GM21723 (cell line): ENCODE measurements around the gene PSMG2.
"Not testable (repeated sequence)": the region's sequence is repeated elsewhere in the genome, so short reads cannot be mapped to it uniquely, and the experiment has no call there.

ENCODE experiments used
- ATAC-seq: cut with Tn5 transposase; IDR thresholded peaks from one replicate; pipeline ENCODE4 v1.9.1; 2021; ENCODE audit warnings: mild to moderate bottlenecking, moderate library complexity; ENCODE audit not compliant: unreplicated experiment

PSMG2 gene

DNA sequence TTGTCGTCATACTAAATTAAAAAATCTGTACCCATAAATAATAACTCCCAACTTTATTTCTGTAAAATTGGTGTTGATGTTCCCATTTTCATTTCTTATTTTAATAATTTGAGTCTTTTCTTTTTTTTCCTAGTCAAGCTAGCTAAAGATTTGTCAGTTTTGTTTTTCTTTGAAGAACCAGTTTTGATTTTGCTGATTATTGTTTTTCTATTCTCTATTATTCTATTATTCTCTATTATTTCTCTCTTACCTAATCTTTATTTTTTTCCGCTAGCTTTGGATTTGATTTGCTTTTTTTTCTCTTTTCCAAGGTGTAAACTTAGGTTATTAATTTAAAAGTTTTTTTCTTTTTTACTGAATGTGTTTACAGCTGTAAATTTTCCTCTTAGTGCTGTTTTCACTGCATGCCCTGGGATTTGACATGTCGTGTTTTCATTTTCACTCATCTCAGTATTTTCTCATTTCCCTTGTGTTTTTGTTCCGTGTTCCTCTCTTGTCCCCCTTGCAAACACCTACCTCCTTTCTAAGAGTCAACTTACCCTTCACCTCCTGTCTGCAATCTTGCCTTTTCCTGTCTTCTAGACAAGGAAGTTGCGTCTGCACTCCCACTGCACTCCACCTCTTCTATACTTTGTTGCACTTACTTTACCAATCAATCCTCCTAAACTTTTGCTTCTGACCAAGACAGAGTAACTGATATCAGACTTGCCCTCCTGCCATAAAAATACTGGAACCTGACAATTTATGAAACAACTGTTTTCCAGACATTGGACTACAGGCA is 18.8 kb downstream of the PSMG2 start:
- no peak for ATAC-seq

DNA sequence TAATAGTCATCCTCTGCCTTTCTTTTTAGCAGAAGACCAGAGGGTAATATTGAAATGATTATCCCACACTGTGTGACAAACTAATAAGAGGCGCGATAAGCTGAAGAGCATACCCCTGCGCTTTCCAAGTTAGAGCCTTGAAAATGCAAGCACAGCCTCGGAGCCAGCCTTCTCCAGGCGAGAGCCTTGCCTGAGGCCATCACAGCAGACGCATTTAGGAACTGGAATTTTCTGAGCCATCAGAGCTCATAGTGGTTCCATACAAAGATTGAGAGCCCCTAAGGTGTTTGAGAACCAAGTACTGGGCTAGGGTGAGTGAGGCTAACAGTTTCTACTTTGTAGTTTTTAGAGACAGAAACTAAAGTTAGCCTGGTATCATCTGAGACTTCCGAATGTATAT is 19.9 kb downstream of the PSMG2 start:
- ATAC-seq: no peak

DNA sequence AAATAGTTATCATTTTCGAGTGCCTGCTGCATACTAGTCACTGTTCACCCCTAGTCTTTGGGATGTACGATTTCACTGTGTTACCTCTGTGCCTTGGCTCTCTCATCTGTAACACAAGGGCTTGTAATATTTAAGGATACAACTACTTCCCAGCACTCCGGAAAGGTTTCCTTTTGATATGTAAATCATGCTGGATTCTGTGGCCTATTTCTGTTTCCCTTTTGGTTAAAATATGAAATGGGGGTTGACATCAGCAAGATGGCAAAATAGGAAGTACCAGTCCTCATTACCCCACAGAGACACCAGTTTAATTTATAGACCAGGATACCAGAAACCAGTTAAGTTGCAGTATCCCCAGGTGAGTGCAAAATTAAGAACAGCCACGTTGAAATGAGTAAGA is 23.5 kb downstream of the PSMG2 start:
- ATAC-seq: no peak

DNA sequence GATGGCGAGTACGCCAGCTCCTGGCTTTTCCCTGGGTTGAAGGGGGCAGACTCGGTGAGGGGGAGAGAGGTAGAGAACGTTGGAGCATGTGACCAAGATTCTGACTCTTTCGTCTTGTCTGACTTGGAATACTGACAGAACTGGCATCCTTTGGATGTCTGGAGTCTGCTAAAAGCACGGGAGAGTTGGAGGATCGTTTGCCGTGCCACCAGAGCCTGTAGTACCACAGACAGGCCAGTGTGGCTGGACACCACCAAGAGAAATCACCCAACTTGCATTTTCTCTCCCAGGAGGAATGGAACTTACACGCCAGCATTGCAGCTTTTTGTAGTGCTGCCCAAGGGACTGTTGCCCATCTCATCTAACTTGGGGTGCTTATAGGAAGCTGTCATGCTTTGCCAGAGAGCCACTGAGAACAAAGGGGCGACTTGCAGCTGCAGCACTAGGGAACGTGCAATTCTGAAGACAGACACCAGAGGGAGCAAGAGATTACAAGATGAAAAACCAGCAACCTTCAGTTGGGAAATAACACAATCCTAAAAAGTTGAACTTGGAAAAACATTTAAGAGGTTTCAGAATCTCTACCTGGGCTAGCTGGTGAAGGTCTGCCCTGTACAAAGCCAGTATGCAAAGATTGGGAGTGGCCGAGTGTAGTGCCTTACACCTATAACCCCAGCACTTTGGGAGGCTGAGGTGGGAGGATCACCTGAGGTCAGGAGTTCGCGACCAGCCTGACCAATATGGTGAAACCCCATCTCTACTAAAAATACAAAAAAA is 24.1 kb downstream of the PSMG2 start:
- ATAC-seq: no peak

DNA sequence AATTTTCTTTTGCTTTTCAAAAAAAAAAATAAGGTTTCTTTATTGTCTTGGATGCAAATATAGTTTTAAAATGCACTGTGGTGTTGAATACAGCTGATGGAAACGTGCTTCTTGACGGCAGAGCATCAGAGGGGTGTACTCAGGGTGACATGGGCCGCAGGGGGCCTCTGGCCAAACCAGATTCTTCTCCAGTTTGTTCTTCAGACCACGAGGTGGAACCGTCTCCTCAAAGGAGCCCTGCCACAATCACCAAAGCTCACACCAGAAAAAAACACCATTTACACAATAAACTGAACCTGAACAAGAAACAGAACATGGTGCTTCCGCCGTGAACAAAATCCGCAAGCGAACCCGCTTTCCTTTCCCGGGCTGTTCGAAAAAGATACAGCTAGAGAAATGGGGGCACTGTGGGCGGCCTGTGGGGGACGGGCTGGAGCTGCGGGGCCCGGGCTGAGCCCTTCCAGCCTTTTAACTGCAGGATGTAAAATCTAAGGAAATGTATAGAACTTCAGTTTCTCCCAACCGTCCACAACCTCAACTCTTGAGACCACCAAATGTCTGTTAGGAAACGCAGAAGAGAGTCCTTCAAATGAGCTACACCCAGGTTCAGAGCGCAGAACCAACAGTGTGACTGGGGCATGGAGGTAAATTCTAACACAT is 34.5 kb downstream of the PSMG2 start:
- no peak for ATAC-seq

DNA sequence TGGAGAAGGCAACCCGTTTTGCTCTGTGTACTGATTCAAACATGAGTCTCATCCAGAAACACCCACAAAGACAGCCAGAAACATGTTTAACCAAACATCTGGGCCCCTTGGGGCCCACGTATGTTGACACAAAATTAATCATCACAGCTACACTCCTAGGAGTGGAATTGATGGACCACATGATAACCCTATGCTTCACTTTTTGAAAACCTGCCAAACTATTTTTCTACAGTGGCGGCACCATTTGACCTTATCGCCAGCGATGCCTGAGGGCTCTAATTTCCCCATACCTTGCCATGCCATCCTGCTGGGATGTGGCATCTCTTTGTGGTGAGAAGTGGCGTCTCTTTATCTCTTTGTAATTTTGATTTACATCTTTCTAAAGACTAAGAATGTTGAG is 38.5 kb downstream of the PSMG2 start:
- no peak for ATAC-seq

DNA sequence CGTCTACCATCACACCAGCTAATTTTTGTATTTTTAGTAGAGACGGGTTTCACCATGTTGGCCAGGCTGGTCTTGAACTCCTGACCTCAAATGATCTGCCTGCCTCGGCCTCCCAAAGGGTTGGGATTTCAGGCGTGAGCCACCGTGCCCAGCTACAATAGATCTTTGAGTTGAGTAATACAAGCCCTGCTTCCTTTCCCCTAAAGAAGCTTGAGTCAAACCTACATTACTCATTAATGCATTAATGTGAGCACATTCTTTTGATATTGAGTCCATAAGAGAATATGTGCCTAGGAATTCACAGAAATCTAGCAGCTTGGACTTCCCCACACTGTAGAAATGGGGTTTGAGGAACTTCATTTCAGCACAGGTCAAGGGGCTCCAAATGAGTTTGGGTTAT is 39.6 kb downstream of the PSMG2 start:
- no peak for ATAC-seq

DNA sequence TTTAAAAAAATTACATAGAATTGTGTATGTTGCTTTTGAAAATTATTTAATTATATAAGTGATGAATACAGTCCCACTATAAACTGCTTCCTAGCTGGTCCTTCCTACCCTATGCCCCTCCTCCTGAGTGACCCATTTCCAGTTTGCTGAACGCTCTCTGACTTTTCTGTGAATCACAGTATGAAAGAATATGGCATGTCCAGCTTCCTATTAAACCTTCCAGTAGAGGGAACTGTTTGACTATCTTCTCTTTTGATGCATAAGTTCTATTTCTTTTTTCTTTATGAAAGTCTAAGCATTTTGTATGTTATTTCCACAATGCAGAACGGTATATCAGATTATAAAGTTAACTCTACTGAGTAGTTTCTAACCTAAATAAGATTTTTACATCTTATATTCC is 41.3 kb downstream of the PSMG2 start:
- ATAC-seq: no peak

DNA sequence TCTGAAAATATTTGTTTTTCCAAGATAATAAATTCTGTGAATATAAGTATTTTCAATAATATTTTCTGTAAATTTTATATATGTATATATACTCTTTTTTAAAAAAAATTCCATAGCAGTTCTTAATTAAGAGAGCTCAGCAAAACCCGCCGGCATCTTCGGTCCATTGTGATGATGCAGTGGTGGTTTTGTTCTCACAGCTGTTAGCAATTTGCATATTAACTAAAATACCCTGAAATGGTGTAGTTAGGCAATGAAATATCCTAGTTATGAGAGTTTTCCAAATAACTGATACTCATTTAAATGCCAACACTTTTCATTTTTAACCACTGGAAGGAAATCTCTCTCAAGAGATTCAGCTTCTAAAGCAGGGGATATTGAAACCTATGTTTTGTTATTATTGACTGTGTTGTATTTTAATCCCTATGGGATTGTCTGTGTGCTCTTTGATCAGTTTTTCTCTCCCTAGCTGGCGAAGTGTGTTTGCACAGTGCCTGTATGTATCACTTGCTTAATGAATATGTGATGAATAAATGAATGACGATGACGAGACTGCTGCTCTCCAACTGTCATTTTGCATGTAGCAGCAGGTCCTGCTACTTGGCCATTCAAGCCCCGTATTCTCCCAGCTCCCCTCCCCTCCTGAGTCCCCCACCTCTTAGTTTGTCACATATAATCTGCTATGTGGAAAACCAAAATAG is 42.4 kb downstream of the PSMG2 start:
- no peak for ATAC-seq

DNA sequence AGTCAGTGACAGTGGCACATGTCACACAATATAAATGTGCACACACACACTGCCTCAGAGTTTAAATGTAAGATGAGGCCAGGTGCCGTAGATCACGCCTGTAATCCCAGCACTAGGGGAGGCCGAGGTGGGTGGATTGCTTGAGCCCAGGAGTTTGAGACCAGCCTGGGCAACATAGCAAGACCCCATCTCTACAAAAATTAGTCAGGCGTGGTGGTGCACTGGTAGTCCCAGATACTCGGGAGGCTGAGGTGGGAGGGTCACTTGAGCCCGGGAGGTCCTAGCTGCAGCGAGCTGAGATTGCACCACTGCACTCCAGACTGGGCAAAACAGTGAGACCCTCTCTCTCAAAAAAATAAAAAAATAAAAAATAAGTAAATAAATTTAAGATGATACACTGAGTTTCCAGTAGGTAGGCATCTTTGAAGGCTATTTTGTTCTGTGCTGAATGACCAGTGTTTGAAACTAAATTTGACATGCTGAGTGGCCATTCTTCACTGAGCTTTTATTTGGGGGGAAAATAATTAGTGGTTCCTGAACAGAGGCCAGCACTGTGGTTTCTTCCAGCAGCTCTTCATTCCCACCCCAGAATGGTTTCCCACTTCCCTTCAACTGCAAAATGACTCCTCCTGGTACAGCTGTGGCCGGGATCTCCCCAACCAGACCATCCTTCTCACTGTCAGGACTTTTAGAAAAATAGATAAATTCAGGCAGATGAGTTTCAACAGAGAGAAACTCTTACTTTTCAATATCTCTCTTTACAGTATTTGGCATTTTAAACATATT is 44.9 kb downstream of the PSMG2 start:
- ATAC-seq: no peak

DNA sequence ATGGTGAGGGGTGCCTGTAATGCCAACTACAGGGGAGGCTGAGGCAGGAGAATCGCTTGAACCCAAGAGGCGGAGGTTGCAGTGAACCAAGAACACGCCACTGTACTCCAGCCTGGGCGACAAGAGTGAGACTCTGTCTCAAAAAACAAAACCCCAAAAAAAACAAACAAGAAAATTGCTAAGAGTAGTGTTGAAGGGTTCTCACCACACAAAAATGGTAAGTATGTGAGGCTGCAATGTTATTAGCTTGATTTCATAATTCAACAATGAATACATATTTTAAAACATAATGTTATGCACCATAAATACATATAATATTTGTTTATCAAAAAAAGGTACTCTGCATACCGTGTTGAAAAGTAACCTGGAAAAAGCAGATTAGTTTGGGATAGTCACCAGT is 45.8 kb downstream of the PSMG2 start:
- no peak for ATAC-seq

DNA sequence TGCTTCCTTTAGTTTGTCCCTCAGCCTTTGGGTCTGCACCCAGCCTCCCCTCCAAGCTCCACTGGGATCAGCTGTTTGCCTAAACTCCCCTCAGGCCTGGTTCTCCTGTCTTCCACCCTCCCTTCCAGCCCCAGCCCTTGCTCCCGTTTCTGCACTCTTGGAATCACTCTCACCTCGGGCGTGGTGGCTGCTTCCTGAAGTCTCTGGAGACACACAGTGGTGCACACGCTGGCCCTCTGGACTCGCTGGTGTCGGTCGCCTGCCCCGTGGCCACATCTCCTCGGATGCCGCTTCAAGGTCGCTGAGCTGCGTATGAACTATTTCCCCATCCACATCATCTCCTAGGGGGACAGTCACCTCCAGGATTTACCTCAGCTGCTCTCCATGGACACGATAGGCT is 46.3 kb downstream of the PSMG2 start:
- no peak for ATAC-seq

DNA sequence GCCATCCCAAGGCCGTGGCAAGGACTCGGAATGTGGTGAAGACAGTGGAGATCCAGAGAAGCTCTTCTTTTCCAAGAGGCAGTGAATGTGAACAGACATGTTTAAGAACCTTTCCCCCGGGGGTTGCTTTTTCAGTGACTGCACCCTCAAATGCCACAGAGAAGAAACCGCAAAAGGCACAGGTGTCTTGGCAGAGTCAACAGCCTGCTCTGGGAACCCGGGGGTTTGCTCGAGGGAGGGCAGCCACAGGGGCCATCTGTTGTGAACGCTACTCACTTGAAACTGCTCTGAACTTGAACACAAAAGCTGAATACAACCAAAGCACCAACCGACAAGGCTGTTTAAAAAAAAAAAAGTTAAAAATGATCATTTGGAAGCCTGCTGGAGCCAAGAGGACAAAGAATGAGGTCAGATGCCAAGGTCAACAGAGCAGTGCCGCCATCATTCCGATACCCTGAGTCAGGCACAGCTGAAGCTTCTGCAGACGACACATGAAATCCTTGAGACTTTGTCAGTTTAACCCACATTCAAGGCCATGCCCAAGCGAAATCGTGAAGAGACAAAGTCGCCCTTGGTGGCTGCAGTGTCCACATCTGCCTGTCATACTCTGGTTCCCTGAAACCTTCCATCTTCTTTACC is 47.4 kb downstream of the PSMG2 start:
- ATAC-seq: no peak

DNA sequence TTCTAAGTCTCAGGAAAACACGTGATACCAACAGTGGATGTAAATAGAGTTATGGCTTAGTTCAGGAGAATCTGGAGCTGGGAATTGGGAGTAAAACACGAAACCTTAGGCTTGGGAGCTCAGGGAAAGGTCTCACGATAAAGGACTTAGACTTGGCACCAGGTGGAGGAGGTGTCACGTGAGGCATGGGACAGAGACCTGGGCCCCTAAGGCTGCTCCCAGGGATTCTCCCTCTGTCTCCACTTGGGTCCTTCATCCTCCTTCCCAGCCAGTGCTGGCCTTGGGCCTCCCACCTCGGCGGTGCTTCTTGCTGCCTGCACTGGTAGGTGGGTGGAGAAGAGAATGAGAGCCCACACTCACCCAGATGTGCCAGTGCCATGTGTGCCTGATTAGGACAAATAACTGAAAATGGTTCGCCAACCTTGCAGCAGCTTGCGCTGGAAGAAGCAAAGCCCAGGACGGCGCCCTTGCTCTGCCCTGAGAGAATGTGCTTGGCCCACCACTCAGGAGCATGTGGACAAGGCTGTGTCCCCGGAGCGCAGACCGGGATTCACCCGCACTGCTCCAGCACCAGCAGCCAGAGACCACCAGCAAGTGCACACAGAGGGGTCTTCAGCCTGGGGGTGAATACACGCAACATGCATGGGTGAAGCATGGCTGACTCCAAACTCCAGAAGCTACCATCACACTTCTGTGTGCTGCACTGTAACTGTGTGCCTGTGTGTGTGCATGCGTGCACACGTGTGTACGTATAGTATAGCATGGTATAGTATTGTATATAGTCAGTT is 48.1 kb downstream of the PSMG2 start:
- ATAC-seq: no peak

DNA sequence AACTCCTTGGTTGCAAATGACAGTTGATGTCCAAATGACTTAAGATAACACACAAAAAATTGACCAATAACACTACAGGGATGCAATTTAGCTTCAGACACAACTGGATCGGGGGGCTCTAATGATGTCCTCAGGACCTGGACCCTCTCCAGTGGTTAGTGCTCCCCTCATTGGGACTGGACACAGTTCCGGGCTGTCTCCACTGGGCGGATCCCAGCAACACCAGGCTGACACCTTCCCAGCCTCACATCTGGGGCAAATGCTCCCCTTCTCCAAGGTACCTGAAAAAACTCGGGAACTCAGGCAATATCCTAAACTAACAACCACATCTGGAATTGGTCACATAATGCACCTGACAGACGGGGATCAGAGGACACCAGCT is 48.7 kb downstream of the PSMG2 start:
- no peak for ATAC-seq

DNA sequence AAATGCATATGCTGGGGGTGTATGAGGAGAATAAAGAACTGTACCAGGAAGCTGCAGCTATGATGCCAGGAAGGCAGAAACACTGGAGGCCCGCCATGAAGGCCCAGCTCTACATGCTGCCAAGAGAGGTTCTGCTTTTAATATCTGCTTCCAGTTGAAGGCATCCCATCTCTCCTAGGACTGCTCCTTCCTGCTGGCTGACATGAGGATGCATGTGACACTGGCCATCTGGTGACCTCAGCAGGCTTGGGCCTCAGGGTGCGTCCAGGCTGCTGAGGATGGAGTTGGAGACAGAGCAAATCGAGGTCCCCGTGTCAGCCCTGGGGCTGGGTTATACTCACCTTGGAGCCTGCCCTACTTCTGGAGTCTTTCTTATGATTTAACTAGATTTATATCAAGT is 49.0 kb downstream of the PSMG2 start:
- no peak for ATAC-seq

DNA sequence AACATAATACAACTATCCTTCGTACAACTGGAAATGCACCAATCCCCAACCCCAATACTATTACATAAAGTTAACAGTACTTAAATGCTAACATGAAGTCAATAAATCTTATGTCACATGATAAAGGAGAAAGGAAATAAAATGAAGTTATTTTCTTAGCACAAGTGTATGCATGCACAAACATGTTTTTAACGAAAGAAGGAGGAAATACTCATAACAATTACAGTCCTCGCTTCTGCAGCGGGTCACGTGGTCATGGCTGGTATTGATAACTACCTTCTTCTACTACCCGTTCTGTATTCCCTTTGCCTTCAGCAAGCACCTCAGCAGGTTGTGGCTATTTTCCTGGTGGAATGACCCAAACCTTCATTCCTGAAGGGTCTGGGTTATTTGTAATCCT is 51.7 kb downstream of the PSMG2 start:
- ATAC-seq: no peak

DNA sequence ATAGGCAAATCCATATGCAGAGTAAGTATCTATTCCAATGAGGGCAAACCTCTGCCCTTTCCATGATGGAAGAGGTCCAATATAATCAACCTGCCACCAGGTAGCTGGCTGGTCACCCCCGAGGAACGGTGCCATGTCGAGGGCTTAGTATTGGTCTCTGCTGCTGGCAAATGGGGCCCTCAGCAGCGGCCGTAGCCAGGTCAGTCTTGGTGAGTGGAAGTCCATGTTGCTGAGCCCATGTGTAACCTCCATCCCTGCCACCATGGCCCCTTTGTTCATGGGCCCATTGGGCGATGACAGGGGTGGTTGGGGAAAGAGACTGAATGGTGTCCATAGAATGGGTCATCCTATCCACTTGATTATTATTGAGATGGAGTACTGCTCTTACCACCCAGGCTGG is 52.8 kb downstream of the PSMG2 start:
- ATAC-seq: not testable (repeated sequence)

DNA sequence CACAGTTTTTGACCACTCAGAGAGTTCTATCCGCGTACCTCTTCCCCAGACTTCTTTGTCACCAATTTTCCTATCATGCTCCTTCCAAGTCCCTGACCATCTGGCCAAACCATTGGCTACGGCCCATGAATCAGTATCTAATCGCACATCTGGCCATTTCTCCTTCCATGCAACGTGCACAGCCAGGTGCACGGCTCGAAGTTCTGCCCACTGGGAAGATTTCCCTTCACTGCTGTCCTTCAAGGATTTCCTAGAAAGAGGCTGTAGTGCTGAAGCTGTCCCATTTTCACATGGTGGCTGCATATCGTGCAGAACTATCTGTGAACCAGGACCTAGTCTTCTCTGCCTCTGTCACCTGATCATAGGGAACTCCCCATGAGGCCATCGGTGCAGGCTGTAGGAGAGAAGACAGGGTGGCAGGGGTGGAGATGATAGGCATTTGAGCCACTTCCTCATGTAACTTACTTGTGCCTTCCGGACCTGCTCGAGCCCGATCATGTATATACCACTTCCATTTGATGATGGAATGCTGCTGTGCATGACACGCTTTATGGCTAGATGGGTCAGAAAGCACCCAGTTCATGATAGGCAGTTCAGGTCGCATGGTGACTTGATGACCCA is 53.9 kb downstream of the PSMG2 start:
- not testable (repeated sequence) for ATAC-seq
